ENCODE results near the gene NFIX. TPM values are rescaled to one million over a fixed set of nuclear protein-coding genes. Genes with fewer than 3 reads are reported as not detected.
A peak's percentile ranks its signal among the peaks of the same experiment; 100 is the strongest.

NFIX gene
- total and polyA plus RNA-seq, 2 of the 13 experiments (the other 11 are each of a cell fraction or from before 2014, with no cell fraction given) = 3.4 to 5.4 TPM

GRCh38 chr19:13128583-13128982 lies 133.3 kb downstream of the NFIX start (continued):
- TF ChIP-seq HMGXB4 (CRISPR knock-in tag; IDR thresholded peaks at IDR 0.05; ENCODE audit: borderline replicate concordance in 1 of 2, low read depth in 1 of 2) = no peak
- TF ChIP-seq MBD4 (IDR thresholded peaks at IDR 0.05; ENCODE audit: borderline replicate concordance, low read length) = no peak
- TF ChIP-seq AFF4 (CRISPR knock-in tag; IDR thresholded peaks at IDR 0.05) = no peak
- no peak; the same call in 1 of the 2 replicates for TF ChIP-seq ZNF788 (CRISPR knock-in tag; IDR thresholded peaks at IDR 0.05; ENCODE audit: borderline replicate concordance)
- TF ChIP-seq GATA4 (IDR thresholded peaks at IDR 0.05; ENCODE audit: borderline replicate concordance, low read depth) = no peak
- TF ChIP-seq ZNF687 (CRISPR knock-in tag; IDR thresholded peaks at IDR 0.05) = peak; percentile 71
- TF ChIP-seq ARID3A (IDR thresholded peaks at IDR 0.05; ENCODE audit: low read depth, low read length) = no peak; the same call in 1 of the 2 replicates
- TF ChIP-seq SUZ12 (IDR thresholded peaks at IDR 0.05; ENCODE audit: low read depth, low read length) = no peak
- no peak for TF ChIP-seq ZNF780A (CRISPR knock-in tag; IDR thresholded peaks at IDR 0.05)
- no peak for TF ChIP-seq ZBTB8A (CRISPR knock-in tag; IDR thresholded peaks at IDR 0.05; ENCODE audit: borderline replicate concordance, low read depth)
- no peak for TF ChIP-seq ZBTB33 (CRISPR knock-in tag; IDR thresholded peaks at IDR 0.05)
- TF ChIP-seq HNRNPK (IDR thresholded peaks at IDR 0.05; ENCODE audit: low read depth, low read length, poor library complexity, severe bottlenecking) = no peak
- TF ChIP-seq ZSCAN30 (CRISPR knock-in tag; IDR thresholded peaks at IDR 0.05) = no peak
- TF ChIP-seq ZSCAN22 (CRISPR knock-in tag; IDR thresholded peaks at IDR 0.05) = no peak
